Measurements from ENCODE around the gene TRAF2. TPM values are rescaled to one million over a fixed set of nuclear protein-coding genes. Genes with fewer than 3 reads are reported as not detected.
A peak's percentile ranks its signal among the peaks of the same experiment; 100 is the strongest.

TRAF2 gene
- total RNA-seq, 4 donors from 2014 or later, result 8.6 to 16.1 (median 10.5) TPM

- WGBS, result no CpG with 5 or more reads among the region's 16 CpGs
- peaks cover 45% of the 10 kb centered on the region for H3K36me3 ChIP-seq
Observed at GRCh38 chr9:136939996-136940525, 53.7 kb downstream of the TRAF2 start.

GRCh38 chr9:136940526-136941230, 54.4 kb downstream of the TRAF2 start:
- Histone ChIP-seq H3K4me3 (no peak overlapping the region), H3K9me3 (no peaks in the 10 kb centered on the region), H3K36me3 (peaks cover 45% of the 10 kb centered on the region), H3K27ac (no peak overlapping the region), H3K27me3 (no peaks in the 10 kb centered on the region), H3K4me1 (peaks cover 23% of the 10 kb centered on the region)
- DNase-seq (ENCODE audit: low spot score in 2 of 2), result no peak
- no peak for TF ChIP-seq CTCF (IDR thresholded peaks at IDR 0.05)
- TF ChIP-seq EP300 (IDR thresholded peaks at IDR 0.05), result no peak
- no peak for TF ChIP-seq POLR2A (IDR thresholded peaks at IDR 0.05)
- no peak for TF ChIP-seq POLR2AphosphoS5 (IDR thresholded peaks at IDR 0.05)
- WGBS, result 93% methylated on average over 11 of the region's 42 CpGs

More at GRCh38 chr9:136939996-136940525, 53.7 kb downstream of the TRAF2 start:
- H3K9me3 ChIP-seq, result no peaks in the 10 kb centered on the region
- no peak for DNase-seq (ENCODE audit: low spot score in 2 of 2)
- no peak overlapping the region for H3K27ac ChIP-seq
- peaks cover 21% of the 10 kb centered on the region for H3K4me1 ChIP-seq
- no peak overlapping the region for H3K4me3 ChIP-seq
- TF ChIP-seq POLR2A (IDR thresholded peaks at IDR 0.05) (no peak), CTCF (IDR thresholded peaks at IDR 0.05) (no peak), POLR2AphosphoS5 (IDR thresholded peaks at IDR 0.05) (no peak), EP300 (IDR thresholded peaks at IDR 0.05) (no peak)
- H3K27me3 ChIP-seq, result no peaks in the 10 kb centered on the region

- peaks cover 23% of the 10 kb centered on the region for H3K4me1 ChIP-seq
- 97% methylated on average over 12 of the region's 55 CpGs for WGBS
- H3K4me3 ChIP-seq, result no peak overlapping the region
- TF ChIP-seq POLR2A (IDR thresholded peaks at IDR 0.05), result no peak
- TF ChIP-seq POLR2AphosphoS5 (IDR thresholded peaks at IDR 0.05), result no peak
- no peak for TF ChIP-seq CTCF (IDR thresholded peaks at IDR 0.05)
- TF ChIP-seq EP300 (IDR thresholded peaks at IDR 0.05), result no peak
- peaks cover 45% of the 10 kb centered on the region for H3K36me3 ChIP-seq
- H3K27ac ChIP-seq, result no peak overlapping the region
- H3K9me3 ChIP-seq, result no peaks in the 10 kb centered on the region
- DNase-seq (ENCODE audit: low spot score in 2 of 2), result peak in 1 of 2 donors; percentile 62
- H3K27me3 ChIP-seq, result no peaks in the 10 kb centered on the region
Observed at GRCh38 chr9:136941231-136942111, 55.2 kb downstream of the TRAF2 start.

GRCh38 chr9:136942112-136942880, 56.0 kb downstream of the TRAF2 start:
- DNase-seq (ENCODE audit: low spot score in 2 of 2), result peak; percentile 66 to 68
- no peaks in the 10 kb centered on the region for H3K27me3 ChIP-seq
- H3K4me3 ChIP-seq, result no peak overlapping the region
- H3K9me3 ChIP-seq, result no peaks in the 10 kb centered on the region
- TF ChIP-seq POLR2A (IDR thresholded peaks at IDR 0.05) (no peak), POLR2AphosphoS5 (IDR thresholded peaks at IDR 0.05) (no peak), CTCF (IDR thresholded peaks at IDR 0.05) (no peak), EP300 (IDR thresholded peaks at IDR 0.05) (no peak)
- peaks cover 45% of the 10 kb centered on the region for H3K36me3 ChIP-seq
- no peak overlapping the region for H3K27ac ChIP-seq
- WGBS, result 94% methylated on average over 23 of the region's 60 CpGs
- peaks cover 26% of the 10 kb centered on the region for H3K4me1 ChIP-seq
